Heart right ventricle (tissue), 16 donors: ENCODE results near the gene ZZZ3. TPM values are rescaled to one million over a fixed set of nuclear protein-coding genes. Genes with fewer than 3 reads are reported as not detected.

Experiments used
- ATAC-seq, 8 donors: fragments of 200-7000 bp; cut with Tn5 transposase; one replicate each; pipeline ENCODE4 v1.9.1; 2020; ENCODE audit warnings: mild to moderate bottlenecking in 8 of 8, moderate library complexity in 8 of 8, moderate number of reproducible peaks in 1 of 8
- DNase-seq, 2 donors: peaks; one replicate each; pipeline ENCODE4 v3.0.0-alpha.2; 2020
- H3K27ac ChIP-seq, 10 donors: fragments of 200-600 bp; sonication (generic) in 2 of 10; one replicate each; pipeline versions ENCODE4 v1.5.0 to v1.8.0; 2020 to 2022; ENCODE audit warnings: mild to moderate bottlenecking in 3 of 10
- H3K27me3 ChIP-seq, 7 donors: fragments of 200-600 bp; one replicate each; pipeline ENCODE4 v1.8.0; 2021 to 2022; ENCODE audit warnings: mild to moderate bottlenecking in 2 of 7
- H3K36me3 ChIP-seq, 9 donors: fragments of 200-600 bp; sonication (generic) in 1 of 9; one replicate each; pipeline versions ENCODE4 v1.5.0 to v1.8.0; 2020 to 2022; ENCODE audit warnings: mild to moderate bottlenecking in 2 of 9
- H3K4me1 ChIP-seq, 9 donors: fragments of 200-600 bp; sonication (generic) in 1 of 9; one replicate each; pipeline versions ENCODE4 v1.5.0 to v1.8.0; 2020 to 2022; ENCODE audit warnings: mild to moderate bottlenecking in 4 of 9
- H3K4me3 ChIP-seq, 10 donors: fragments of 200-600 bp; sonication (generic) in 2 of 10; one replicate each; pipeline versions ENCODE4 v1.5.0 to v1.8.0; 2020 to 2022; ENCODE audit warnings: mild to moderate bottlenecking in 7 of 10, moderate library complexity in 2 of 10
- H3K9me3 ChIP-seq, 11 donors: fragments of 200-600 bp in 10 of 11; sonication (generic) in 2 of 11; one replicate each; pipeline versions ENCODE4 v1.5.0 to v1.8.0; 2013 to 2022; ENCODE audit warnings: mild to moderate bottlenecking in 2 of 11, control low read depth in 1 of 11, moderate library complexity in 1 of 11
- WGBS, 2 donors: extraction: QIAGEN DNeasy Blood & Tissue Kit; methylation state at CpG; one replicate each; pipeline ENCODE4 v1.1.7; 2013; ENCODE audit warnings: inconsistent platforms in 1 of 2; 5-methylcytosine and 5-hydroxymethylcytosine counted together
- intact Hi-C, 10 donors: fragments of 100-400 bp; cut with DNase I; formaldehyde crosslinking; loops; one replicate each; pipeline versions ENCODE4 v1.11.1 to v1.14.2; 2022
- polyA plus RNA-seq, 2 donors: library from polyadenylated mRNA; stranded (reverse); fragments of 200-250 nt; gene quantifications; one replicate each; pipeline ENCODE4 v1.2.3, GENCODE V29; 2013
- total RNA-seq, 10 donors: library from RNA; stranded (reverse); fragmentation: NEBNext Ultra II Directional in 3 of 10; extraction: Animal tissue kit (Norgen Biotek cat#: 25700) in 3 of 10; gene quantifications; one replicate each; pipeline versions ENCODE4 v1.2.1 to v1.2.4, GENCODE V29; 2021 to 2023
- TF ChIP-seq, protein P1 (sequence below), 9 donors: fragments of 200-600 bp; sonication (generic) in 2 of 9; IDR thresholded peaks; one replicate each; pipeline versions ENCODE4 v1.5.0 to v1.8.0; 2021 to 2022; ENCODE audit warnings: antibody characterized with exemption in 9 of 9, mild to moderate bottlenecking in 5 of 9, moderate library complexity in 1 of 9
- donor health status: Arrhythmogenic right ventricular cardiomyopathy.
- donor health status: ischemic (EF 13 %, LVEDD 7.1; RV severe dilation, severe dysfunction).
- donor health status: healthy with polysubstance abuse.
- donor health status: DM: no; HTN: yes; CAD: no.
- donor health status: DM: no; HTN: no; CAD: no.
- donor health status: ischemic (EF 25% LVEDD 6.9; RV normal size, moderate dysfunction).
- donor health status: ischemic (EF 25% LVEDD 5.7; RV mildly dilated, moderate dysfunction).
- donor health status: healthy.
- donor health status: DM: yes; HTN: yes; CAD: no.
- donor health status: Ischemic cardiomyopathy.
- donor health status: ischemic (EF 35%, LVEDD 5.7; RV mildly dilated, moderate dysfunction).
- donor health status: nonischemic (EF 11% LVEDD 7.7; RV severe dilation, severe dysfunction).
- donor health status: DM: yes; HTN: yes; CAD: no.
- donor health status: PGD.
- donor health status: ischemic (EF 29% LVEDD 5.4; RV normal size, mild dysfunction).
- donor health status: nonischemic (EF 23%, LVEDD 6.1; RV moderate dilation, normal function).

ZZZ3 gene
- total and polyA plus RNA-seq, 12 donors = 6.5 to 39.3 (median 33.3) TPM

DNA sequence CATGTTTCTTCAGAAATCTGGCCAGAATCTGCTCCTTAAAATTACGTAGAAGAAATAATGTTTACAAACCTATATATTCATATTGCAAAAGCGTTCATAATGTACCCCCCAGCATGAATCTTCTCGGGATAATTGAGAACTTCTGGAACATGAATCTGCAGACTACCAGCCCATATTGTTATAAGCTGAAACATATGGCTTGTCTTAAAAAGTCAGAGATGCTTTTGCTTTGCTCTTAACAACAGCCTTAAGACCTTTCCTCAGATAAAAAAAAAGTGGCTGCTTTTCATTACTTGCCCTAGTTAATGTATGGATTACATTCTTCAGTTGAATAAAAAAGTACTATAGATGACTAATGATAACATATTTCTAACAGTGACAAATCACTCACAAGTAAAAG lies 15.0 kb upstream of the ZZZ3 start:
- H3K27me3 ChIP-seq = no peaks in the 10 kb centered on the region
- H3K9me3 ChIP-seq = no peaks in the 10 kb centered on the region
- no peak overlapping the region for H3K27ac ChIP-seq
- TF ChIP-seq, protein P1, sequence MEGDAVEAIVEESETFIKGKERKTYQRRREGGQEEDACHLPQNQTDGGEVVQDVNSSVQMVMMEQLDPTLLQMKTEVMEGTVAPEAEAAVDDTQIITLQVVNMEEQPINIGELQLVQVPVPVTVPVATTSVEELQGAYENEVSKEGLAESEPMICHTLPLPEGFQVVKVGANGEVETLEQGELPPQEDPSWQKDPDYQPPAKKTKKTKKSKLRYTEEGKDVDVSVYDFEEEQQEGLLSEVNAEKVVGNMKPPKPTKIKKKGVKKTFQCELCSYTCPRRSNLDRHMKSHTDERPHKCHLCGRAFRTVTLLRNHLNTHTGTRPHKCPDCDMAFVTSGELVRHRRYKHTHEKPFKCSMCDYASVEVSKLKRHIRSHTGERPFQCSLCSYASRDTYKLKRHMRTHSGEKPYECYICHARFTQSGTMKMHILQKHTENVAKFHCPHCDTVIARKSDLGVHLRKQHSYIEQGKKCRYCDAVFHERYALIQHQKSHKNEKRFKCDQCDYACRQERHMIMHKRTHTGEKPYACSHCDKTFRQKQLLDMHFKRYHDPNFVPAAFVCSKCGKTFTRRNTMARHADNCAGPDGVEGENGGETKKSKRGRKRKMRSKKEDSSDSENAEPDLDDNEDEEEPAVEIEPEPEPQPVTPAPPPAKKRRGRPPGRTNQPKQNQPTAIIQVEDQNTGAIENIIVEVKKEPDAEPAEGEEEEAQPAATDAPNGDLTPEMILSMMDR (IDR thresholded peaks at IDR 0.05) = no peak
- intact Hi-C loops = no loop called here
- H3K4me3 ChIP-seq = no peak overlapping the region
- ATAC-seq = no peak
- no peak for DNase-seq
- no peaks in the 10 kb centered on the region for H3K4me1 ChIP-seq
- WGBS, 2 donors = 93 to 95% methylated on average over 3 of the region's 3 CpGs
- H3K36me3 ChIP-seq = peaks cover 0 to 91% (median 26%) of the 10 kb centered on the region in 9 donors

- ATAC-seq (no peak), DNase-seq (no peak)
- H3K27ac ChIP-seq = no peak overlapping the region
- 92 to 95% methylated on average over 3 of the region's 3 CpGs for WGBS, 2 donors
- H3K4me1 ChIP-seq = peaks cover 0 to 16% (median 9%) of the 10 kb centered on the region in 9 donors
- TF ChIP-seq, protein P1 (IDR thresholded peaks at IDR 0.05) = no peak
- H3K9me3 ChIP-seq = no peaks in the 10 kb centered on the region
- H3K4me3 ChIP-seq = no peak overlapping the region
- intact Hi-C loops = loop anchor here in 4 of 10 donors (10.0 kb wide), 4 partner anchors 94 to 544 kb away; no protein-coding TSS in a partner anchor
- peaks cover 0 to 50% (median 8%) of the 10 kb centered on the region in 9 donors for H3K36me3 ChIP-seq
- H3K27me3 ChIP-seq = no peaks in the 10 kb centered on the region
Measured at GRCh38 chr1:77688939-77689338, 6.5 kb upstream of the ZZZ3 start.

DNA sequence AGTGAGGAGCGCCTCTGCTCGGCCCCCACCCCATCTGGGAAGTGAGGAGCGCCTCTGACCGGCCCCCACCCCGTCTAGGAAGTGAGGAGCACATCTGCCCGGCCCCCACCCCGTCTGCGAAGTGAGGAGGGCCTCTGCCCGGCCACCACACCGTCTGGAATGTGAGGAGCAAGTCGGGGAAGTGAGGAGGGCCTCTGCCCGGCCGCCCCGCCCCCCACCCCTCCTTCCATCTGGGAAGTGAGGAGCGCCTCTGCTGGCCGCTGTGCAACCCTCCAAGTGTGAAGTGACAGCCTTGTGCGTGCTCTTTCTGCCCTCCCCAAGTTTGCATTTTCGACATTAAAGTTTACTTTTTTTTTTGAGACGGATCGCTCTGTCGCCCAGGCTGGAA lies 5.1 kb upstream of the ZZZ3 start:
- ATAC-seq = no peak
- intact Hi-C loops = loop anchor here in 4 of 10 donors (10.0 kb wide), 4 partner anchors 93 to 543 kb away; no protein-coding TSS in a partner anchor

GRCh38 chr1:77686796-77687518 lies 4.5 kb upstream of the ZZZ3 start:
- Histone ChIP-seq H3K9me3 (no peaks in the 10 kb centered on the region), H3K4me1 (peaks cover 0 to 21% (median 12%) of the 10 kb centered on the region in 9 donors), H3K4me3 (peak overlapping the region in 1 of 10 donors; percentile 46), H3K27ac (no peak overlapping the region), H3K36me3 (peaks cover 0 to 30% (median 0%) of the 10 kb centered on the region in 9 donors), H3K27me3 (no peaks in the 10 kb centered on the region)
- ATAC-seq = no peak
- peak in 1 of 2 donors; percentile 18 for DNase-seq
- 86 to 87% methylated on average over 32 to 33 of the region's 33 CpGs for WGBS, 2 donors
- TF ChIP-seq, protein P1 (IDR thresholded peaks at IDR 0.05) = no peak
- intact Hi-C loops = loop anchor here in 4 of 10 donors (10.0 kb wide), 4 partner anchors 92 to 542 kb away; no protein-coding TSS in a partner anchor

More for the DNA sequence above, 5.1 kb upstream of the ZZZ3 start:
- Histone ChIP-seq H3K27me3 (no peaks in the 10 kb centered on the region), H3K9me3 (no peaks in the 10 kb centered on the region), H3K4me3 (peak overlapping the region in 8 of 10 donors; percentile 11 to 46 (median 33)), H3K4me1 (peaks cover 0 to 20% (median 12%) of the 10 kb centered on the region in 9 donors), H3K36me3 (peaks cover 0 to 35% (median 5%) of the 10 kb centered on the region in 9 donors), H3K27ac (no peak overlapping the region)
- DNase-seq = peak in 1 of 2 donors; percentile 25
- WGBS, 2 donors = 27 to 41% methylated on average over 21 of the region's 21 CpGs
- TF ChIP-seq, protein P1 (IDR thresholded peaks at IDR 0.05) = peak in 5 of 9 donors; percentile 12 to 39 (median 16)
